GM12878 (cell line): Measurements from ENCODE around the gene IGFALS. TPM values are rescaled to one million over a fixed set of nuclear protein-coding genes. Genes with fewer than 3 reads are reported as not detected.

ENCODE experiments used
- CREM ChIP-seq: IDR thresholded peaks from 2 replicates; pipeline ENCODE4 v1.6.1; 2014; ENCODE audit warnings: antibody characterized with exemption, low read depth
- FOS ChIP-seq: IDR thresholded peaks from 3 replicates; pipeline ENCODE4 v1.6.1; 2011; ENCODE audit warnings: borderline replicate concordance; ENCODE audit not compliant: insufficient read length; ENCODE audit errors: extremely low read depth
- HDAC6 ChIP-seq: fragments of 200-600 bp; sonication (generic); IDR thresholded peaks from one replicate; pipeline ENCODE4 v1.8.0; 2017; ENCODE audit warnings: antibody characterized with exemption; ENCODE audit not compliant: unreplicated experiment
- MTA2 ChIP-seq: fragments of 450-650 bp; IDR thresholded peaks from 2 replicates; pipeline ENCODE4 v1.6.1; 2016; ENCODE audit warnings: low read depth, mild to moderate bottlenecking, moderate library complexity
- MTA3 ChIP-seq: IDR thresholded peaks from 2 replicates; pipeline ENCODE4 v1.6.1; 2012; ENCODE audit warnings: low read length, inconsistent platforms, borderline replicate concordance
- NFYA ChIP-seq: IDR thresholded peaks from 2 replicates; pipeline ENCODE4 v1.6.1; 2011; ENCODE audit warnings: low read depth, mild to moderate bottlenecking, low read length, improper control_type of control experiment, borderline replicate concordance
- POLR2AphosphoS5 ChIP-seq: IDR thresholded peaks from 2 replicates; pipeline ENCODE4 v1.6.1; 2011; ENCODE audit warnings: mild to moderate bottlenecking, low read length, inconsistent platforms
- RELA ChIP-seq: fragments of 450-650 bp; IDR thresholded peaks from 2 replicates; pipeline ENCODE4 v1.8.0; 2014; ENCODE audit warnings: borderline replicate concordance; ENCODE audit not compliant: partially characterized antibody
- RUNX3 ChIP-seq: IDR thresholded peaks from 2 replicates; pipeline ENCODE4 v1.6.1; 2012; ENCODE audit warnings: low read length, inconsistent platforms
- SMAD1 ChIP-seq: fragments of 450-650 bp; IDR thresholded peaks from 2 replicates; pipeline ENCODE4 v1.6.1; 2018; ENCODE audit warnings: mild to moderate bottlenecking, low read depth; ENCODE audit not compliant: partially characterized antibody
- TCF3 ChIP-seq: IDR thresholded peaks from 2 replicates; pipeline ENCODE4 v1.6.1; 2012; ENCODE audit warnings: low read depth, mild to moderate bottlenecking, low read length, borderline replicate concordance; ENCODE audit not compliant: insufficient read depth
- ZBED1 ChIP-seq: IDR thresholded peaks from 2 replicates; pipeline ENCODE4 v1.6.1; 2016; ENCODE audit warnings: borderline replicate concordance
- polyA plus RNA-seq, 11 experiments: library from polyadenylated mRNA; depleted of rRNA in 4 of 11; unstranded in 6 of 11; stranded (reverse) in 5 of 11; fragments of >200 nt; fragmentation: Nextera tagmentation in 4 of 11; fragmentation: Illumina TruSeq in 1 of 11; extraction: Ambion mirVana in 4 of 11; extraction: Trizol in 1 of 11; gene quantifications; 1 replicate in 1 of 11; 2 replicates in 10 of 11; pipeline versions ENCODE4 v1.2.1 to v1.2.3, GENCODE V29; 2011 to 2016; ENCODE audit warnings: inconsistent platforms in 2 of 11, missing spikeins in 2 of 11, low read depth in 1 of 11
- total RNA-seq, 4 experiments: library from RNA; depleted of rRNA in 3 of 4; stranded (reverse); fragments of >200 nt in 3 of 4; fragmentation: Illumina TruSeq in 1 of 4; extraction: Trizol in 1 of 4; gene quantifications; 2 replicates each; pipeline versions ENCODE4 v1.2.1 to v1.2.3, GENCODE V29; 2013 to 2021
- TF ChIP-seq, protein P1 (sequence below): fragments of 450-650 bp; formaldehyde crosslinking; IDR thresholded peaks from 2 replicates; pipeline ENCODE4 v1.5.0; 2022; ENCODE audit warnings: mild to moderate bottlenecking, missing genetic modification characterization
- TF ChIP-seq, protein P2 (sequence below): IDR thresholded peaks from 2 replicates; pipeline ENCODE4 v1.6.1; 2012; ENCODE audit warnings: low read depth, low read length, improper control_type of control experiment
- TF ChIP-seq, protein P3 (sequence below): fragments of 450-650 bp; formaldehyde crosslinking; IDR thresholded peaks from 2 replicates; pipeline ENCODE4 v1.4.0; 2020; ENCODE audit warnings: mild to moderate bottlenecking, moderate library complexity
- TF ChIP-seq, protein P4 (sequence below): fragments of 450-650 bp; IDR thresholded peaks from 2 replicates; pipeline ENCODE4 v1.6.1; 2016; ENCODE audit warnings: mild to moderate bottlenecking

IGFALS gene
- total and polyA plus RNA-seq, 10 of the 15 experiments (the other 5 are each of a cell fraction or from before 2014, with no cell fraction given) = 0.04 to 0.11 TPM; not detected in 8

DNA sequence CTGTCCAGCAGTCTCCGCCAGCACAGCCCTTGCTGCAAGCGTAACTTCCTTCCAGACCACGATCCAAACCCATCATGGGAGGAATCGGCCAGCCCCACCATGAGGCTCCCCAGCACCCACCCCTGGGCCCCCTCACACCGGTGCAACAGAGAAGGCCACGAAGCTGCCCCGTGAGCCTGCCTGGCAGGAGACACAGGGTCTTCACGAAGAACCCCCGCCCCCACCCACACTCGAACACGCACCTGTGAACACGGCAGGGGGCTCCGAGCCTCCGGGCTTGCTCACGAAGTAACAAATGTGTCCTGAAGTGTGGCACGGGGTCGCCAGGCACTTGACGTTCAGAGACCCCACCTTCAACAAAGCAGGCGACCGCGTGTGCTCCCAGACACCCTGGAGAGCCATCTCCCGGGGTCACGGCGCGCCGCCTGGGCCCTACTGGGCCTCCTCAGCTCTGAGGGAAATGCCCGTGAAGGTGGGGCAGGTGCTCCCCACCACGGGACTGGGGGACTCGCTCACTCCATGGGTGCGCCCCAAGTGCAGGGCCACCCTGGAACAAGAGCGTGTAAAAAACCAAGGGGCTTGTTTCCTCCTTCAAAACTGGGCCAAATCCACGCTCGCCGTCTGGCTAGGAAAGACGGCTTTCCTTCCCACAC lies 25.5 kb upstream of the IGFALS start (continued):
- TF ChIP-seq, protein P1, sequence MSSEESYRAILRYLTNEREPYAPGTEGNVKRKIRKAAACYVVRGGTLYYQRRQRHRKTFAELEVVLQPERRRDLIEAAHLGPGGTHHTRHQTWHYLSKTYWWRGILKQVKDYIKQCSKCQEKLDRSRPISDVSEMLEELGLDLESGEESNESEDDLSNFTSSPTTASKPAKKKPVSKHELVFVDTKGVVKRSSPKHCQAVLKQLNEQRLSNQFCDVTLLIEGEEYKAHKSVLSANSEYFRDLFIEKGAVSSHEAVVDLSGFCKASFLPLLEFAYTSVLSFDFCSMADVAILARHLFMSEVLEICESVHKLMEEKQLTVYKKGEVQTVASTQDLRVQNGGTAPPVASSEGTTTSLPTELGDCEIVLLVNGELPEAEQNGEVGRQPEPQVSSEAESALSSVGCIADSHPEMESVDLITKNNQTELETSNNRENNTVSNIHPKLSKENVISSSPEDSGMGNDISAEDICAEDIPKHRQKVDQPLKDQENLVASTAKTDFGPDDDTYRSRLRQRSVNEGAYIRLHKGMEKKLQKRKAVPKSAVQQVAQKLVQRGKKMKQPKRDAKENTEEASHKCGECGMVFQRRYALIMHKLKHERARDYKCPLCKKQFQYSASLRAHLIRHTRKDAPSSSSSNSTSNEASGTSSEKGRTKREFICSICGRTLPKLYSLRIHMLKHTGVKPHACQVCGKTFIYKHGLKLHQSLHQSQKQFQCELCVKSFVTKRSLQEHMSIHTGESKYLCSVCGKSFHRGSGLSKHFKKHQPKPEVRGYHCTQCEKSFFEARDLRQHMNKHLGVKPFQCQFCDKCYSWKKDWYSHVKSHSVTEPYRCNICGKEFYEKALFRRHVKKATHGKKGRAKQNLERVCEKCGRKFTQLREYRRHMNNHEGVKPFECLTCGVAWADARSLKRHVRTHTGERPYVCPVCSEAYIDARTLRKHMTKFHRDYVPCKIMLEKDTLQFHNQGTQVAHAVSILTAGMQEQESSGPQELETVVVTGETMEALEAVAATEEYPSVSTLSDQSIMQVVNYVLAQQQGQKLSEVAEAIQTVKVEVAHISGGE (CRISPR knock-in tag) = no peak
- no peak for TF ChIP-seq MTA3
- TF ChIP-seq POLR2AphosphoS5 = no peak
- no peak for TF ChIP-seq MTA2
- TF ChIP-seq TCF3 = no peak
- TF ChIP-seq CREM = no peak
- TF ChIP-seq HDAC6 = no peak
- TF ChIP-seq NFYA = no peak
- TF ChIP-seq, protein P2, sequence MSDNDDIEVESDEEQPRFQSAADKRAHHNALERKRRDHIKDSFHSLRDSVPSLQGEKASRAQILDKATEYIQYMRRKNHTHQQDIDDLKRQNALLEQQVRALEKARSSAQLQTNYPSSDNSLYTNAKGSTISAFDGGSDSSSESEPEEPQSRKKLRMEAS = no peak
- TF ChIP-seq RUNX3 = no peak
- TF ChIP-seq ZBED1 = no peak
- TF ChIP-seq, protein P3, sequence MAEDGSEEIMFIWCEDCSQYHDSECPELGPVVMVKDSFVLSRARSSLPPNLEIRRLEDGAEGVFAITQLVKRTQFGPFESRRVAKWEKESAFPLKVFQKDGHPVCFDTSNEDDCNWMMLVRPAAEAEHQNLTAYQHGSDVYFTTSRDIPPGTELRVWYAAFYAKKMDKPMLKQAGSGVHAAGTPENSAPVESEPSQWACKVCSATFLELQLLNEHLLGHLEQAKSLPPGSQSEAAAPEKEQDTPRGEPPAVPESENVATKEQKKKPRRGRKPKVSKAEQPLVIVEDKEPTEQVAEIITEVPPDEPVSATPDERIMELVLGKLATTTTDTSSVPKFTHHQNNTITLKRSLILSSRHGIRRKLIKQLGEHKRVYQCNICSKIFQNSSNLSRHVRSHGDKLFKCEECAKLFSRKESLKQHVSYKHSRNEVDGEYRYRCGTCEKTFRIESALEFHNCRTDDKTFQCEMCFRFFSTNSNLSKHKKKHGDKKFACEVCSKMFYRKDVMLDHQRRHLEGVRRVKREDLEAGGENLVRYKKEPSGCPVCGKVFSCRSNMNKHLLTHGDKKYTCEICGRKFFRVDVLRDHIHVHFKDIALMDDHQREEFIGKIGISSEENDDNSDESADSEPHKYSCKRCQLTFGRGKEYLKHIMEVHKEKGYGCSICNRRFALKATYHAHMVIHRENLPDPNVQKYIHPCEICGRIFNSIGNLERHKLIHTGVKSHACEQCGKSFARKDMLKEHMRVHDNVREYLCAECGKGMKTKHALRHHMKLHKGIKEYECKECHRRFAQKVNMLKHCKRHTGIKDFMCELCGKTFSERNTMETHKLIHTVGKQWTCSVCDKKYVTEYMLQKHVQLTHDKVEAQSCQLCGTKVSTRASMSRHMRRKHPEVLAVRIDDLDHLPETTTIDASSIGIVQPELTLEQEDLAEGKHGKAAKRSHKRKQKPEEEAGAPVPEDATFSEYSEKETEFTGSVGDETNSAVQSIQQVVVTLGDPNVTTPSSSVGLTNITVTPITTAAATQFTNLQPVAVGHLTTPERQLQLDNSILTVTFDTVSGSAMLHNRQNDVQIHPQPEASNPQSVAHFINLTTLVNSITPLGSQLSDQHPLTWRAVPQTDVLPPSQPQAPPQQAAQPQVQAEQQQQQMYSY (CRISPR knock-in tag) = no peak
- TF ChIP-seq RELA = no peak
- TF ChIP-seq SMAD1 = no peak
- TF ChIP-seq FOS = no peak
- TF ChIP-seq, protein P4, sequence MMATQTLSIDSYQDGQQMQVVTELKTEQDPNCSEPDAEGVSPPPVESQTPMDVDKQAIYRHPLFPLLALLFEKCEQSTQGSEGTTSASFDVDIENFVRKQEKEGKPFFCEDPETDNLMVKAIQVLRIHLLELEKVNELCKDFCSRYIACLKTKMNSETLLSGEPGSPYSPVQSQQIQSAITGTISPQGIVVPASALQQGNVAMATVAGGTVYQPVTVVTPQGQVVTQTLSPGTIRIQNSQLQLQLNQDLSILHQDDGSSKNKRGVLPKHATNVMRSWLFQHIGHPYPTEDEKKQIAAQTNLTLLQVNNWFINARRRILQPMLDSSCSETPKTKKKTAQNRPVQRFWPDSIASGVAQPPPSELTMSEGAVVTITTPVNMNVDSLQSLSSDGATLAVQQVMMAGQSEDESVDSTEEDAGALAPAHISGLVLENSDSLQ = no peak
